Heart right ventricle (tissue), 16 donors: ENCODE data around the gene RANBP3. TPM values are rescaled to one million over a fixed set of nuclear protein-coding genes. Genes with fewer than 3 reads are reported as not detected.

Experiments
- ATAC-seq, 8 donors: fragments of 200-7000 bp; cut with Tn5 transposase; one replicate each; pipeline ENCODE4 v1.9.1; 2020; ENCODE audit warnings: mild to moderate bottlenecking in 8 of 8, moderate library complexity in 8 of 8, moderate number of reproducible peaks in 1 of 8
- DNase-seq, 2 donors: peaks; one replicate each; pipeline ENCODE4 v3.0.0-alpha.2; 2020
- H3K27ac ChIP-seq, 10 donors: fragments of 200-600 bp; sonication (generic) in 2 of 10; one replicate each; pipeline versions ENCODE4 v1.5.0 to v1.8.0; 2020 to 2022; ENCODE audit warnings: mild to moderate bottlenecking in 3 of 10
- H3K27me3 ChIP-seq, 7 donors: fragments of 200-600 bp; one replicate each; pipeline ENCODE4 v1.8.0; 2021 to 2022; ENCODE audit warnings: mild to moderate bottlenecking in 2 of 7
- H3K36me3 ChIP-seq, 9 donors: fragments of 200-600 bp; sonication (generic) in 1 of 9; one replicate each; pipeline versions ENCODE4 v1.5.0 to v1.8.0; 2020 to 2022; ENCODE audit warnings: mild to moderate bottlenecking in 2 of 9
- H3K4me1 ChIP-seq, 9 donors: fragments of 200-600 bp; sonication (generic) in 1 of 9; one replicate each; pipeline versions ENCODE4 v1.5.0 to v1.8.0; 2020 to 2022; ENCODE audit warnings: mild to moderate bottlenecking in 4 of 9
- H3K4me3 ChIP-seq, 10 donors: fragments of 200-600 bp; sonication (generic) in 2 of 10; one replicate each; pipeline versions ENCODE4 v1.5.0 to v1.8.0; 2020 to 2022; ENCODE audit warnings: mild to moderate bottlenecking in 7 of 10, moderate library complexity in 2 of 10
- H3K9me3 ChIP-seq, 11 donors: fragments of 200-600 bp in 10 of 11; sonication (generic) in 2 of 11; one replicate each; pipeline versions ENCODE4 v1.5.0 to v1.8.0; 2013 to 2022; ENCODE audit warnings: mild to moderate bottlenecking in 2 of 11, control low read depth in 1 of 11, moderate library complexity in 1 of 11
- WGBS, 2 donors: extraction: QIAGEN DNeasy Blood & Tissue Kit; methylation state at CpG; one replicate each; pipeline ENCODE4 v1.1.7; 2013; ENCODE audit warnings: inconsistent platforms in 1 of 2; 5-methylcytosine and 5-hydroxymethylcytosine counted together
- intact Hi-C, 10 donors: fragments of 100-400 bp; cut with DNase I; formaldehyde crosslinking; loops; one replicate each; pipeline versions ENCODE4 v1.11.1 to v1.14.2; 2022
- polyA plus RNA-seq, 2 donors: library from polyadenylated mRNA; stranded (reverse); fragments of 200-250 nt; gene quantifications; one replicate each; pipeline ENCODE4 v1.2.3, GENCODE V29; 2013
- total RNA-seq, 10 donors: library from RNA; stranded (reverse); fragmentation: NEBNext Ultra II Directional in 3 of 10; extraction: Animal tissue kit (Norgen Biotek cat#: 25700) in 3 of 10; gene quantifications; one replicate each; pipeline versions ENCODE4 v1.2.1 to v1.2.4, GENCODE V29; 2021 to 2023
- TF ChIP-seq, protein P1 (sequence below), 9 donors: fragments of 200-600 bp; sonication (generic) in 2 of 9; IDR thresholded peaks; one replicate each; pipeline versions ENCODE4 v1.5.0 to v1.8.0; 2021 to 2022; ENCODE audit warnings: antibody characterized with exemption in 9 of 9, mild to moderate bottlenecking in 5 of 9, moderate library complexity in 1 of 9
- donor health status: Arrhythmogenic right ventricular cardiomyopathy.
- donor health status: ischemic (EF 13 %, LVEDD 7.1; RV severe dilation, severe dysfunction).
- donor health status: healthy with polysubstance abuse.
- donor health status: DM: no; HTN: yes; CAD: no.
- donor health status: DM: no; HTN: no; CAD: no.
- donor health status: ischemic (EF 25% LVEDD 6.9; RV normal size, moderate dysfunction).
- donor health status: ischemic (EF 25% LVEDD 5.7; RV mildly dilated, moderate dysfunction).
- donor health status: healthy.
- donor health status: DM: yes; HTN: yes; CAD: no.
- donor health status: Ischemic cardiomyopathy.
- donor health status: ischemic (EF 35%, LVEDD 5.7; RV mildly dilated, moderate dysfunction).
- donor health status: nonischemic (EF 11% LVEDD 7.7; RV severe dilation, severe dysfunction).
- donor health status: DM: yes; HTN: yes; CAD: no.
- donor health status: PGD.
- donor health status: ischemic (EF 29% LVEDD 5.4; RV normal size, mild dysfunction).
- donor health status: nonischemic (EF 23%, LVEDD 6.1; RV moderate dilation, normal function).

Gene RANBP3
- total and polyA plus RNA-seq, 12 donors, result 29.5 to 76.1 (median 63.0) TPM

GRCh38 chr19:5910638-5910907 is 67.4 kb downstream of the RANBP3 start:
- Histone ChIP-seq H3K36me3 (peaks cover 0 to 48% (median 0%) of the 10 kb centered on the region in 9 donors), H3K4me1 (peaks cover 6 to 30% (median 19%) of the 10 kb centered on the region in 9 donors), H3K9me3 (no peaks in the 10 kb centered on the region), H3K27ac (no peak overlapping the region), H3K4me3 (no peak overlapping the region), H3K27me3 (no peaks in the 10 kb centered on the region)
- WGBS, 2 donors, result 80 to 89% methylated on average over 1 of the region's 1 CpG
- TF ChIP-seq, protein P1, sequence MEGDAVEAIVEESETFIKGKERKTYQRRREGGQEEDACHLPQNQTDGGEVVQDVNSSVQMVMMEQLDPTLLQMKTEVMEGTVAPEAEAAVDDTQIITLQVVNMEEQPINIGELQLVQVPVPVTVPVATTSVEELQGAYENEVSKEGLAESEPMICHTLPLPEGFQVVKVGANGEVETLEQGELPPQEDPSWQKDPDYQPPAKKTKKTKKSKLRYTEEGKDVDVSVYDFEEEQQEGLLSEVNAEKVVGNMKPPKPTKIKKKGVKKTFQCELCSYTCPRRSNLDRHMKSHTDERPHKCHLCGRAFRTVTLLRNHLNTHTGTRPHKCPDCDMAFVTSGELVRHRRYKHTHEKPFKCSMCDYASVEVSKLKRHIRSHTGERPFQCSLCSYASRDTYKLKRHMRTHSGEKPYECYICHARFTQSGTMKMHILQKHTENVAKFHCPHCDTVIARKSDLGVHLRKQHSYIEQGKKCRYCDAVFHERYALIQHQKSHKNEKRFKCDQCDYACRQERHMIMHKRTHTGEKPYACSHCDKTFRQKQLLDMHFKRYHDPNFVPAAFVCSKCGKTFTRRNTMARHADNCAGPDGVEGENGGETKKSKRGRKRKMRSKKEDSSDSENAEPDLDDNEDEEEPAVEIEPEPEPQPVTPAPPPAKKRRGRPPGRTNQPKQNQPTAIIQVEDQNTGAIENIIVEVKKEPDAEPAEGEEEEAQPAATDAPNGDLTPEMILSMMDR (IDR thresholded peaks at IDR 0.05), result no peak
- DNase-seq (no peak), ATAC-seq (no peak)
- intact Hi-C loops, result loop anchor here in 1 of 10 donors (5.0 kb wide), 1 partner anchor 37 kb away; no protein-coding TSS in a partner anchor

DNA sequence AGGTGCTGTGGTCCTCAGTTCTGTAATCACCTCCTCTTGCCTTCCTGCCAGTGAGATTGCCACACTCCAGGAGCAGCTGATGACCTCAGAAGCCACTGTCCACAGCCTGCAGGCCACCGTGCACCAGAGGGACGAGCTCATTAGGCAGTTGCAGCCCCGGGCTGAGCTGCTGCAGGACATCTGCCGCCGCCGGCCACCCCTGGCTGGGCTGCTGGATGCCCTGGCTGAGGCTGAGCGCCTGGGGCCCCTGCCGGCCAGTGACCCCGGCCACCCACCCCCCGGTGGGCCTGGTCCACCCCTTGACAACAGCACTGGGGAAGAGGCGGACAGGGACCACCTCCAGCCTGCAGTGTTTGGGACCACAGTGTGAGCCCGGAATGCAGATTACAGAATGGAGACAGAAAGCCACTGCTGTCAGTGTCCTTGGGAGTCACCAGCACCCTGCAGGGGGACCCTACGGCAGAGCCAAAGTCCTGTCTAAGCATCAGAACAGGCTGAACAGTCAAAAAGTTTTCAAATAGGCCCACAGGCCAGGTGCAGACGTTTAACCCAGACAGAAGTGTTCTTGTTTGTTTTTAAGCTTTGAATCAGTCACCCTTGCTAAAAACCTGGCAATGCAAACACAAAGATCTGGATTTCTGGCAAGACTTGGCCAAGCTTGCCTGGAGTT is 69.0 kb downstream of the RANBP3 start:
- no peak overlapping the region for H3K27ac ChIP-seq
- intact Hi-C loops, result loop anchor here in 1 of 10 donors (5.0 kb wide), 1 partner anchor 53 kb away; no protein-coding TSS in a partner anchor
- ATAC-seq (no peak), DNase-seq (no peak)
- H3K4me1 ChIP-seq, result peaks cover 8 to 21% (median 16%) of the 10 kb centered on the region in 9 donors
- peaks cover 0 to 35% (median 0%) of the 10 kb centered on the region in 9 donors for H3K36me3 ChIP-seq
- TF ChIP-seq, protein P1 (IDR thresholded peaks at IDR 0.05), result no peak
- no peaks in the 10 kb centered on the region for H3K9me3 ChIP-seq
- H3K27me3 ChIP-seq, result no peaks in the 10 kb centered on the region
- H3K4me3 ChIP-seq, result no peak overlapping the region
- 79 to 82% methylated on average over 14 of the region's 14 CpGs for WGBS, 2 donors

DNA sequence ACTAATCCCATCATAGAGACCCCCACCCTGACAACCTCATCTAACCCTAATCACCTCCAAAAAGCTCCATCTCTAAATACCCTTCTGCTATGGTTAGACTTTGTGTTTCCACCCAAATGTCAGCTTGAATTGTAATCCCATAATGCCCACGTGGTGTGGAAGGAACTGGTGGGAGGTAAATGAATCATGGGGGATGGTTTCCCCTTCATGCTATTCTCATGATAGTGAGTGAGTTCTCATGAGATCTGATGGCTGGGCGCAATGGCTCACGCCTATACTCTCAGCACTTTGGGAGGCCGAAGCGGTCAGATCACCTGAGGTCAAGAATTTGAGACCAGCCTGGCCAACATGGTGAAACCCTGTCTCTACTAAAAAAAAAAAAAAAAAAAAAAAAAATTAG is 70.7 kb downstream of the RANBP3 start:
- no peaks in the 10 kb centered on the region for H3K9me3 ChIP-seq
- 65 to 79% methylated on average over 5 of the region's 5 CpGs for WGBS, 2 donors
- peaks cover 12 to 29% (median 24%) of the 10 kb centered on the region in 9 donors for H3K4me1 ChIP-seq
- no peak overlapping the region for H3K4me3 ChIP-seq
- no peak overlapping the region for H3K27ac ChIP-seq
- ATAC-seq, result no peak
- H3K36me3 ChIP-seq, result peaks cover 0 to 39% (median 0%) of the 10 kb centered on the region in 9 donors
- DNase-seq, result no peak
- H3K27me3 ChIP-seq, result no peaks in the 10 kb centered on the region
- intact Hi-C loops, result loop anchor here in 1 of 10 donors (5.0 kb wide), 1 partner anchor 55 kb away; no protein-coding TSS in a partner anchor
- TF ChIP-seq, protein P1 (IDR thresholded peaks at IDR 0.05), result no peak

DNA sequence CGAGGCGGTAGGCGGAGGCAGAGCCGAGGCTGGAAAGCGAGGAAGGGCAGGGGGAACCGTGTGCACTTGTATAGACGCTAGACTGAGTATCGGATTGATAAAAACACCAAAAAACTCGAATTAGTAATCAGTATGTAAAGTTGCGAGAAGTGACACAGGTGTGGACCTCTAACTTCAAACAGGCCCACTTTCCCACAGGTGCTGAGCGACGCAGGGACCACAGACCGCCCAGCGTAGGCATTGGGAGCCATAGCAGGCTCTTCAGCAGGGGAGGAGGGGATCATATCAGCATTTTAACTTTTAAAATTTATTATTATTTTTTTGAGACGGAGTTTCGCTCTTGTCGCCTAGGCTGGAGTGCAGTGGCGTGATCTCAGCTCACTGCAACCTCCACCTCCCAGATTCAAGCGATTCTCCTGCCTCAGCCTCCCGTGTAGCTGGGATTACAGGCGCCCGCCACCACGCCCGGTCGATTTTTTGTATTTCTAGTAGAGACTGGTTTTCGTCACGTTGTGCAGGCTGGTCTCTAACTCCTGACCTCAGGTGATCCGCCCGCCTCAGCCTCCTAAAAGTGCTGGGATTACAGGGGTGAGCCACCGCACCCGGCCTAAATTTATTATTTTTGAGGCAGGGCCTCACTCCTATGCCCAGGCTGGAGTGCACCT is 72.7 kb downstream of the RANBP3 start:
- DNase-seq (no peak), ATAC-seq (no peak)
- Histone ChIP-seq H3K4me1 (peaks cover 12 to 45% (median 36%) of the 10 kb centered on the region in 9 donors), H3K36me3 (peaks cover 0 to 44% (median 0%) of the 10 kb centered on the region in 9 donors), H3K27me3 (no peaks in the 10 kb centered on the region), H3K27ac (peak overlapping the region in 9 of 10 donors; percentile 68 to 93 (median 85)), H3K4me3 (peak overlapping the region; percentile 56 to 97 (median 82)), H3K9me3 (no peaks in the 10 kb centered on the region)
- intact Hi-C loops, result loop anchor here in 1 of 10 donors (5.0 kb wide), 1 partner anchor 57 kb away; no protein-coding TSS in a partner anchor
- WGBS, 2 donors, result 54 to 56% methylated on average over 31 of the region's 31 CpGs
- TF ChIP-seq, protein P1 (IDR thresholded peaks at IDR 0.05), result no peak
